ENCODE measurements around the gene SPNS3.

SPNS3 gene

DNA sequence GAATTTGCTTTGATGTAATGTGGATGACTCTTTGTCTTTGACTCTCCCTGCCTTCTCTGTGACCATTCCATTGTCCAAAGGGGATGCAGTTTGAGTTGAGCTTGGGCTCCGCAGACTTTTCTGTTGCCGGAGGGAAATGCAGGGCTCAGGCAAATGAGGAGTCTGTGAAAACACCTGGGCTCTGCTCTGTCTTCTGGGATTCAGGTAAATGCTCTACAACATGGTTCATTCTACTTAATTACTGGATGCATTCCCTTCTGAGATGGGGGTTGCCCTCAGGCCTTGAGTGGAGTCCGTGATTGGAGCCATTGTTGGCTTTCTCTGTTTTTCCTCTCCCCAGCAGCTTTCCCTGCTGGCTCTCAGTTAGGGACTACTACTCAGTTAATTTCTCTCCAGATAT is 38.5 kb downstream of the SPNS3 start:
- no peak for DNase-seq

- no peak for DNase-seq
Measured at GRCh38 chr17:4474093-4474492, 40.4 kb downstream of the SPNS3 start.

DNA sequence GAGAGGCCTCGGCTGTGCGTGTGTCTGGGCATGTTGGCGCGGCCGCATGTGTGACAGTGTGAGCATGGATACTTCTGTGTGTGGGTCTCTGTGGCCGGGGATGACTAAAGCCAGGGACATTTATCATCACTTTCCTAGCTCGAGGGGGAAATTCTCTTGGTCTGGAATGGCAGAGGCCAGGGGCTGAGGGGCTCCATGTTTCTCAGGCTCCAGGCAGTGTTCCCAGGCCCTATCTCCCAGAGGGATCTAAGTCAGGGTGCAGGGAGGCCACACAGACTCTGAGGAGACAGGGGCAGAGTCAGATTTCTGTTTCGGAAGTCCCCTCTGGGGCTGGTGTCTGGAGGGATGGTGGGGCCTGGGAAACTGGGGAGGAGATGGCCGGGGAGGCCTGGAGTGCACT is 41.3 kb downstream of the SPNS3 start:
- no peak for DNase-seq

- no peak for DNase-seq
Measured at GRCh38 chr17:4475463-4475862, 41.7 kb downstream of the SPNS3 start.

DNA sequence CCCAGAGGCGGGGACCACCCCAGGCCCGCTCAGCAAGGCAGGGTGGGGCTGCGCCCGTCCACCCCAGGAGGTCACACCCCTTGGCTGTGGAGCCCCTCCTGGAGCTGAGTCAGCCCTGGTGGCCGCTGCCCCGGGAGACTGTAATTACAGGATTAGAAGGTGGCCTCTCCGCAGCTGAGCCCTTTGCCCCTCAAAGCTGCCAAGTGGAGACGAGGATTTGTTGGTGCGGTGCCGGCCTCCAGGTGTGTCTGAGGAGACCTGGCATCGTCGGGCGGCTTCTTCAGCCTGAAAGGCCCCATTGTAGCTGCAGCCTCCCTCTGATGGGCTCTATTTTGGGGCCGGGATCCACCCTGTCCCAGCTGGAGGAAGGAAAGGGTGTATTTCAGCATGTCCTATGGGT is 42.3 kb downstream of the SPNS3 start:
- no peak for DNase-seq

DNA sequence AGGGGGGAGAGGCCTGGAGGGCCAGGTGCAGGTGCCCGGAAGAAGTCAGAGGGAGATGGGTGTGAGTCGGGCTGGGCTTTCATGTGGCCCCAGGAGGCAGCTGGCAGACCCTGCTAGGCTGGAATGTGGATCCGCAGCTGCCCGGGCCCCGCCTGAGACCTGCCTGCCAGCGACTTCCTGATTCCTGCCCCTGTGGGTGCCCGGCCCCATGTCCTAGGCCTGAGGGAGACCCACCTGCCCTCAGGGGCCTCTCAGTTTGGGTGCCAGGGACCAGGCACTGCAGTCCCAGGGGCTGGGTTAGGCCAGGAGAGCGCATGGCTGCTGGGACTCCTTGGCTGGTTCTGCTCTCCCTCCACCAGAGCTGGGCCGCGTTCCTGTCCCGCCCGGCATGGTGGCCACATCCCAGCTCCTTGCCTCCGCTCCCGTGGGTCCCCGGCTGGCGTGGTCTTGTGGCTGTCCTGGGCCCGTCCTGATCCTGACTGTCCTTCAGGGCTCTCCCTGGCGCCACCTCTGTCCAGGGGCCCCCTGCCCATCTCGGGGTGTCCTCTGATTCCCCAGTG is 42.9 kb downstream of the SPNS3 start:
- DNase-seq = no peak

GRCh38 chr17:4477255-4477791 is 43.6 kb downstream of the SPNS3 start:
- DNase-seq = no peak

DNA sequence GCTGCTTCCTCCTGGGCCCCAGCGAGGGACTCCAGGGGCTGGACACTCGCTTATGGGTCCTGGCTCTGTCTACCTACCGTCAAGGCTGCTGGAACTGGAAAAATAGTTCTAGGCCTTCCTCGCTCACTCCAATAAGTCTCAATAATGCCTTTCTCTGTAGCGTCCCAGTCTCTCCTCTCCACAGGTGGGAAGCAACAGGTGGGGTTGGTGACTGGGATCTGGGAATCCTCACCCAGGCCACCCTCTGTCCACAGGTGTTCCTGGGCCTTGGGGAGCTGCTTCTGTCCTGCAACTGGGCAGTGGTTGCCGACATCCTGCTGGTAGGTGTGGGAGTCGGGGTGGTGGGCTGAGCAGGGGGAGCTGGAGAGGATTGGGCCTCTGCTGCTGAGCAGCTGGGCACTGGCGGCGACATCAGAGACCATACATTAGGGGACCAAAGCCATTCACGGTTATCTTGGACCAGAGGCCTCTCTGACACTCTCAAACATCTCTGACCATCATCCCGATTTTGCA is 44.6 kb downstream of the SPNS3 start:
- DNase-seq = no peak

GRCh38 chr17:4479340-4479981 is 45.7 kb downstream of the SPNS3 start:
- no peak for DNase-seq

DNA sequence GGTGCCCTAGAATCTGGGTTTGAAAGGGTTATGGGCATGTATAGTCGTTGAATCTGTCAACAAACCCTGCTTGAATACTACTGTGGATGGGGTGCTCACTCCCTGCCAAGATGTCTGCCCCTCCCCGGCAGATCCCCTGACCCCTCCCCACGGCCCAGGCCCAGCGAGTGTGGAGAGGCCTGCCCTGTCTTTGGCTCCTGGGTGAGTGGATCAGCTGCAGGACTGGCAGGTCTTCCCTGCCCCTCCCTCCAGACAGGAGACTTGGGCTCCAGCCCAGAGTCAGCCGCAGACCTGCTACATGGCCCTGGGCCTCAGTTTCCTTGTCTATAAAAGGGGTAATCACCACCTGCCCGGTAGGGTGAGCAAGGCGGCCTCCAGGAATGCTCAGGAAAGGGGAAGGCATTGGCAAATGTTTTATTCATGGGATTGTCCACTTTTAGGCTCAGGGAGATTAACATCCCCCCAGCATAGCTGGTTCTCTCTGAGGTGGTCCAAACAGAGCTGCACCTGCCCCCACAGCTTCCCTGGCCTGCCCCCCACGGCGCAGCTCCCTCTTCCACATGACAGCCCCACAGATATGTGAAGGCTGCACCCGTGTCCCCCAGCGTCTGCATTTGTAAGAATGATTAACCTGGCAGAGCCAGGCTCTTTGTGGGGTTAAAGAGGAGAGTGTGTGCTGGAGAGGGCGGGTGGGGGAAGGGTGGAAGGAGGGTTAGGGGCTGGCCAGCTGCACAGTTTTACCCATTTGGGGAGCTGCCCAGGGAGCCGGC is 46.4 kb downstream of the SPNS3 start:
- no peak for DNase-seq

GRCh38 chr17:4480929-4481898 is 47.5 kb downstream of the SPNS3 start:
- DNase-seq = peak; percentile 42

- DNase-seq = no peak
Measured at GRCh38 chr17:4482338-4483011, 48.7 kb downstream of the SPNS3 start.

DNA sequence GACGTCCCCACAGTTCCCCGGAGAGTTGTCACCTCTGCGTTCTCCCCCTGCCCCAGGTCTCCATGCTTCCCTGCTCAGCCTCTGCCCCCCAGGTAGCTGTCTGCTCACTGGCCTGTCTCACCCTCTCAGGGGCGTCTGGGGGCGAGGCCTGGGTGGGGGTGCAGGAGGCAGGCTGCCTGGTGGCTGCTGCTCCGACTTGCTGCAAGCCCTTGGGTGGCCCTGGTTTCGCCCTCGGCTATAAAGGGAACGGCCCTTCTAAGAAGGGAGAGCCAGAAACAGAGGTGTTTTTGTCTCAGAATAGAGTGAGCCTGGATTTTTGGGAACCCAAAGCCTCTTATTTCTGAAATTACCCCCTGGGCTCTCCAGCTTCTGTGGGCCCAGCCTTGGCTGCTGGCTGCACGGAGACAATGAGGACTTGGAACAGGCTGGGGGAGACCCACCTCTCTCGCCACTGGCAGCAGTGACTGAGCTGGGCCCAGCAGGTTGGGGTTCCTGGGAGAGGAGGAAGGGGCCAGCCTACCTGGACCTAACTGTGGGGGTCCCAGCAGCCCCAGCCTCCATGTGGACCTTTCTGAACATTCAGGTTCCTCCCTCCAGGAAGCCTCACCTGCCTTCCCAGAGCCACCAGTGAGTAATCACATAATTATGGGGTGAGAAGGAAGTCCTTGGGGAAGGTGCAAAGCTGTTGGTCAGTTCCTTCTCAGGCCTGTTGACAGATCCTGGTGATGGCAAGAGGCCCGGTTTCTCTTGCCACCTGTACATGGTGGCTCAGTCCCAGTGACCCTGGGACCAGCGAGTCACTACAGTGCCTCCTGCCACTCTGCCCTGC is 49.5 kb downstream of the SPNS3 start:
- DNase-seq = no peak

DNA sequence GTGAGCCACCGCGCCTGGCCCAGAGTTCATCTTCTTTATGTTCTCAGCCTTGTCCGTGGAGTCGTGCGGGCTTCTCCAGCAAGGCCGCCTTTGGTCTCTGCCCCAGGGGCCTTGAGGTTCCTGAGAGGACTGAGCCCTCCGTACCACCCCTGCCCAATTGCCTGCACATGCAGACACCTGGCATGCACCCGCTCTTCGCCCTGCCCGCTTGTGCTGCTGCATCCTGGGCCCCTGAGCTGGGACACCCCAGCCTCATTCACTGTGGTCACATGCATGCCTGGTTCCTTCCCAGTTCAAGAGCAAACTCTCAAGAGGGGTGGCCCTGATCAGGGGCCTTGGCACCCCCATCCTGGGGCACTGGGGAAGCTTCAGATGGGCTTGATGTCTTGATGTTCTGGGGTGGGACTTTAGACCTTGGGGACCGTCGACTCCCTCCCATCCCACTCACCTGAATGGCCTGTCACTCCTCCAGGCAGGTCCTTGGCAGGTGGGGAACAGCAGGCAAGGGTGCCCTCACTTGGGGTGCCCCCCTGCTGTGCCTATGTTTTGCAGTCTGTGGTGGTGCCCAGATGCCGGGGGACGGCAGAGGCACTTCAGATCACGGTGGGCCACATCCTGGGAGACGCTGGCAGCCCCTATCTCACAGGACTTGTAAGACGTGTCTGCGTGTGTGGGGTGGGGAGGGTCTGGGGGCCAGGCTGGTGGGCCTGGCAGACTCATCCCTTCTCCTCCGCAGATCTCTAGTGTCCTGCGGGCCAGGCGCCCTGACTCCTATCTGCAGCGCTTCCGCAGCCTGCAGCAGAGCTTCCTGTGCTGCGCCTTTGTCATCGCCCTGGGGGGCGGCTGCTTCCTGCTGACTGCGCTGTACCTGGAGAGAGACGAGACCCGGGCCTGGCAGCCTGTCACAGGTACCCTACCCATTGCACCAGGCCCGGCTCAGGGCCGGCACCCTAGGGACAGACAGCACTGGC is 52.2 kb downstream of the SPNS3 start:
- peak; percentile 52 for DNase-seq

GRCh38 chr17:4487296-4487695 is 53.6 kb downstream of the SPNS3 start:
- DNase-seq = no peak

DNA sequence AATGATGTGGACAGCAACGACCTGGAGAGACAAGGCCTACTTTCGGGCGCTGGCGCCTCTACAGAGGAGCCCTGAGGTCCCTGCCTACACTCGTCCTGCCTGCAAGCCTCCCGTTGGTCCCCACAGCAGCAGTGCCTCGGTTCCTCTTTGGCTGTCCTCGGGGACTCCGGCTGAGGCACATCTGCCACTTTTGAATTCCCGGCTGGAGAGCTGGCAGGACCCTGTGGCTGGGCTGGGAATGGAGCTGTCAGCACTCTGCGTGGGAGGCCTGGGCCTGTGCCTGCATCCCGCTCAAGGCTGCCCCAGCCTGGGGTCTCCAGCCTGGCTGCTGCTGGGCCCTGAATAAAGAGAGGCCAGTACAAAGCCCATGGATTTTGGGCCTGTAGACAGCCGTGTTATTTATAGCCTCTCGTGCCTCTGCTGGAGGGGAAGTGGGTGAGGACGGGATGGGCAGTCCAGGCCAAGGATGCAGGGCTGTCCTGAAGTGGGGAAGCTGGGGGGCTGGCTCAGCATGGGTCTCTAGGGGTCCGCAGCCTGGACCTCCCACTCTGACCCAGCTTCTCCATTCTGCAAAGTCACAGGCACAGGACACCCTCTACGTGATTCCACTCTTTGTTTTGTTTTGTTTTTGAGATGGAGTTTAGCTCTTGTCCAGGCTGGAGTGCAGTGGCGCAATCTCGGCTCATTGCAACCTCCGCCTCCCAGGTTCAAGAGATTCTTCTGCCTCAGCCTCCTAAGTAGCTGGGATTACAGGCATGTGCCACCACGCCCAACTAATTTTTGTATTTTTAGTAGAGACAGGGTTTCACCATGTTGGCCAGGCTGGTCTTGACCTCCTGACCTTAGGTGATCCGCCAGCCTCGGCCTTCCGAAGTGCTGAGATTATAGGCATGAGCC is 54.3 kb downstream of the SPNS3 start:
- DNase-seq = no peak

GRCh38 chr17:4488989-4489595 is 55.4 kb downstream of the SPNS3 start:
- DNase-seq = no peak

DNA sequence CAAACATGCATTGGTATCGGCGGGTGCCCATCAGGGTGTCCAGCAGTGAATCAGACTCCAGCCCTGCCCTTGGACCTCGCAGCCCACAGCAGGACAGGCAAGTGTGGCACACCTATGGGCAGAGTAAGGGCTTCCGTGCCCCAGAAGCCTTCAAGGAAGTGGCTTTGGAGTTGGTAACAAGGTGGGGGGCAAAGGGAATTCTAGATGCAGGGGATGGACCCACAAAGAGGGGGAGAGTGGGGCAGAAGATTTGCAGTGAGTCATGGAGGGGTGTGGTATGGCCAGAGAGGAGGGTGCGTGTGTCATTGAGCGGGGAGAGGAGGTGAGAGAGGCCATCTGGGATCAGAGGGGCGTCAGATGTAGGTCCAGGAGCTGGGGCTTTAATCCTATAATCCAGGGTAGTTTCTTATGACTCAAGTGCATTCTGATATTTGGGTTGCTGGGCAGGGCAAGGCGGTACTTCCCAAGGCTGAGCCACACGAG is 56.4 kb downstream of the SPNS3 start:
- no peak for DNase-seq

Measured in activated effector memory CD4-positive, alpha-beta T cell treated with Interleukin-2 at 50 U/mL for 16 hours (primary cell).